SIG-M5 treated with dmso at 0.1 percent for 504 hours (cell line): Measurements from ENCODE around the gene MASTL.

Source experiments
- DNase-seq: peaks from one replicate; lab custom pipeline; 2025; ENCODE audit not compliant: unreplicated experiment; lab: John Stamatoyannopoulos, UW

MASTL gene

GRCh38 chr10:27225011-27225590, 69.9 kb downstream of the MASTL start:
- no peak for DNase-seq

GRCh38 chr10:27225642-27226257, 70.6 kb downstream of the MASTL start:
- DNase-seq, result no peak

GRCh38 chr10:27230022-27230421, 74.9 kb downstream of the MASTL start:
- no peak for DNase-seq

- DNase-seq, result no peak
Measured at GRCh38 chr10:27235706-27236105, 80.6 kb downstream of the MASTL start.
